Measurements from ENCODE around the gene AFG3L2.
"Not testable (repeated sequence)": the region's sequence is repeated elsewhere in the genome, so short reads cannot be mapped to it uniquely, and the experiment has no call there.

Gene AFG3L2

GRCh38 chr18:12397254-12397653 lies 20.2 kb upstream of the AFG3L2 start:
- Histone ChIP-seq H3K36me3 (ENCODE audit: control insufficient read depth, insufficient read depth, low read length) (no peaks in the 10 kb centered on the region), H3K9me3 (ENCODE audit: control insufficient read depth, insufficient read depth, low read length) (no peaks in the 10 kb centered on the region), H3K4me3 (ENCODE audit: low read depth, low read length) (no peak overlapping the region), H3K27ac (ENCODE audit: low read depth, low read length) (no peak overlapping the region), H3K27me3 (ENCODE audit: control insufficient read depth, insufficient read depth, low read length) (no peaks in the 10 kb centered on the region), H3K4me1 (ENCODE audit: control insufficient read depth, insufficient read depth, low read length) (no peaks in the 10 kb centered on the region), H3K9ac (ENCODE audit: low read depth, low read length) (no peak overlapping the region)

- Histone ChIP-seq H3K27me3 (ENCODE audit: control insufficient read depth, insufficient read depth, low read length) (no peaks in the 10 kb centered on the region), H3K9ac (ENCODE audit: low read depth, low read length) (no peak overlapping the region), H3K9me3 (ENCODE audit: control insufficient read depth, insufficient read depth, low read length) (no peaks in the 10 kb centered on the region), H3K4me1 (ENCODE audit: control insufficient read depth, insufficient read depth, low read length) (no peaks in the 10 kb centered on the region), H3K4me3 (ENCODE audit: low read depth, low read length) (no peak overlapping the region), H3K36me3 (ENCODE audit: control insufficient read depth, insufficient read depth, low read length) (no peaks in the 10 kb centered on the region), H3K27ac (ENCODE audit: low read depth, low read length) (no peak overlapping the region)
Measured at GRCh38 chr18:12394428-12394827, 17.4 kb upstream of the AFG3L2 start.

- H3K9ac ChIP-seq (ENCODE audit: low read depth, low read length) = no peak overlapping the region
- H3K27me3 ChIP-seq (ENCODE audit: control insufficient read depth, insufficient read depth, low read length) = no peaks in the 10 kb centered on the region
- no peak overlapping the region for H3K4me3 ChIP-seq (ENCODE audit: low read depth, low read length)
- no peaks in the 10 kb centered on the region for H3K4me1 ChIP-seq (ENCODE audit: control insufficient read depth, insufficient read depth, low read length)
- no peaks in the 10 kb centered on the region for H3K9me3 ChIP-seq (ENCODE audit: control insufficient read depth, insufficient read depth, low read length)
- H3K36me3 ChIP-seq (ENCODE audit: control insufficient read depth, insufficient read depth, low read length) = no peaks in the 10 kb centered on the region
- no peak overlapping the region for H3K27ac ChIP-seq (ENCODE audit: low read depth, low read length)
Measured at GRCh38 chr18:12393998-12394397, 17.0 kb upstream of the AFG3L2 start.

GRCh38 chr18:12393510-12393909 lies 16.5 kb upstream of the AFG3L2 start:
- H3K27me3 ChIP-seq (ENCODE audit: control insufficient read depth, insufficient read depth, low read length) = no peaks in the 10 kb centered on the region
- H3K9ac ChIP-seq (ENCODE audit: low read depth, low read length) = no peak overlapping the region
- H3K27ac ChIP-seq (ENCODE audit: low read depth, low read length) = no peak overlapping the region
- H3K4me3 ChIP-seq (ENCODE audit: low read depth, low read length) = no peak overlapping the region
- H3K36me3 ChIP-seq (ENCODE audit: control insufficient read depth, insufficient read depth, low read length) = no peaks in the 10 kb centered on the region
- no peaks in the 10 kb centered on the region for H3K4me1 ChIP-seq (ENCODE audit: control insufficient read depth, insufficient read depth, low read length)
- H3K9me3 ChIP-seq (ENCODE audit: control insufficient read depth, insufficient read depth, low read length) = no peaks in the 10 kb centered on the region

- H3K27me3 ChIP-seq (ENCODE audit: control insufficient read depth, insufficient read depth, low read length) = no peaks in the 10 kb centered on the region
- H3K4me1 ChIP-seq (ENCODE audit: control insufficient read depth, insufficient read depth, low read length) = no peaks in the 10 kb centered on the region
- H3K9me3 ChIP-seq (ENCODE audit: control insufficient read depth, insufficient read depth, low read length) = no peaks in the 10 kb centered on the region
Measured at GRCh38 chr18:12391487-12392165, 14.6 kb upstream of the AFG3L2 start.

GRCh38 chr18:12388442-12388841 lies 11.4 kb upstream of the AFG3L2 start:
- Histone ChIP-seq H3K27me3 (ENCODE audit: control insufficient read depth, insufficient read depth, low read length) (no peaks in the 10 kb centered on the region), H3K4me1 (ENCODE audit: control insufficient read depth, insufficient read depth, low read length) (no peaks in the 10 kb centered on the region), H3K9ac (ENCODE audit: low read depth, low read length) (no peak overlapping the region), H3K36me3 (ENCODE audit: control insufficient read depth, insufficient read depth, low read length) (no peaks in the 10 kb centered on the region), H3K4me3 (ENCODE audit: low read depth, low read length) (no peak overlapping the region), H3K27ac (ENCODE audit: low read depth, low read length) (no peak overlapping the region), H3K9me3 (ENCODE audit: control insufficient read depth, insufficient read depth, low read length) (no peaks in the 10 kb centered on the region)

More at GRCh38 chr18:12391487-12392165, 14.6 kb upstream of the AFG3L2 start:
- no peaks in the 10 kb centered on the region for H3K36me3 ChIP-seq (ENCODE audit: control insufficient read depth, insufficient read depth, low read length)
- no peak overlapping the region for H3K4me3 ChIP-seq (ENCODE audit: low read depth, low read length)
- no peak overlapping the region for H3K27ac ChIP-seq (ENCODE audit: low read depth, low read length)
- no peak overlapping the region for H3K9ac ChIP-seq (ENCODE audit: low read depth, low read length)

GRCh38 chr18:12384261-12384660 lies 7.2 kb upstream of the AFG3L2 start:
- H3K9me3 ChIP-seq (ENCODE audit: control insufficient read depth, insufficient read depth, low read length) = no peaks in the 10 kb centered on the region
- H3K36me3 ChIP-seq (ENCODE audit: control insufficient read depth, insufficient read depth, low read length) = no peaks in the 10 kb centered on the region
- no peaks in the 10 kb centered on the region for H3K27me3 ChIP-seq (ENCODE audit: control insufficient read depth, insufficient read depth, low read length)
- no peaks in the 10 kb centered on the region for H3K4me1 ChIP-seq (ENCODE audit: control insufficient read depth, insufficient read depth, low read length)
- no peak overlapping the region for H3K4me3 ChIP-seq (ENCODE audit: low read depth, low read length)
- H3K27ac ChIP-seq (ENCODE audit: low read depth, low read length) = no peak overlapping the region
- no peak overlapping the region for H3K9ac ChIP-seq (ENCODE audit: low read depth, low read length)

GRCh38 chr18:12383759-12384158 lies 6.7 kb upstream of the AFG3L2 start:
- H3K9ac ChIP-seq (ENCODE audit: low read depth, low read length); H3K9me3 ChIP-seq (ENCODE audit: control insufficient read depth, insufficient read depth, low read length); H3K4me3 ChIP-seq (ENCODE audit: low read depth, low read length); H3K4me1 ChIP-seq (ENCODE audit: control insufficient read depth, insufficient read depth, low read length); H3K36me3 ChIP-seq (ENCODE audit: control insufficient read depth, insufficient read depth, low read length); H3K27ac ChIP-seq (ENCODE audit: low read depth, low read length); H3K27me3 ChIP-seq (ENCODE audit: control insufficient read depth, insufficient read depth, low read length): not testable (repeated sequence)

- H3K27me3 ChIP-seq (ENCODE audit: control insufficient read depth, insufficient read depth, low read length) = not testable (repeated sequence)
Measured at GRCh38 chr18:12382221-12382814, 5.3 kb upstream of the AFG3L2 start.

GRCh38 chr18:12378198-12378558 lies 1.2 kb upstream of the AFG3L2 start:
- not testable (repeated sequence) for H3K9me3 ChIP-seq (ENCODE audit: control insufficient read depth, insufficient read depth, low read length); H3K27me3 ChIP-seq (ENCODE audit: control insufficient read depth, insufficient read depth, low read length); H3K36me3 ChIP-seq (ENCODE audit: control insufficient read depth, insufficient read depth, low read length)
- Histone ChIP-seq H3K4me3 (ENCODE audit: low read depth, low read length) (peak overlapping the region; percentile 76), H3K27ac (ENCODE audit: low read depth, low read length) (peak overlapping the region; percentile 99), H3K9ac (ENCODE audit: low read depth, low read length) (peak overlapping the region; percentile 76), H3K4me1 (ENCODE audit: control insufficient read depth, insufficient read depth, low read length) (peaks cover 19% of the 10 kb centered on the region)

More at GRCh38 chr18:12382221-12382814, 5.3 kb upstream of the AFG3L2 start:
- H3K36me3 ChIP-seq (ENCODE audit: control insufficient read depth, insufficient read depth, low read length); H3K27ac ChIP-seq (ENCODE audit: low read depth, low read length); H3K4me1 ChIP-seq (ENCODE audit: control insufficient read depth, insufficient read depth, low read length); H3K9ac ChIP-seq (ENCODE audit: low read depth, low read length); H3K4me3 ChIP-seq (ENCODE audit: low read depth, low read length); H3K9me3 ChIP-seq (ENCODE audit: control insufficient read depth, insufficient read depth, low read length): not testable (repeated sequence)

- no peaks in the 10 kb centered on the region for H3K36me3 ChIP-seq (ENCODE audit: control insufficient read depth, insufficient read depth, low read length)
- H3K4me1 ChIP-seq (ENCODE audit: control insufficient read depth, insufficient read depth, low read length) = peaks cover 21% of the 10 kb centered on the region
- H3K9me3 ChIP-seq (ENCODE audit: control insufficient read depth, insufficient read depth, low read length) = no peaks in the 10 kb centered on the region
- peak overlapping the region; percentile 76 for H3K9ac ChIP-seq (ENCODE audit: low read depth, low read length)
- peak overlapping the region; percentile 76 for H3K4me3 ChIP-seq (ENCODE audit: low read depth, low read length)
- H3K27ac ChIP-seq (ENCODE audit: low read depth, low read length) = peak overlapping the region; percentile 99
- H3K27me3 ChIP-seq (ENCODE audit: control insufficient read depth, insufficient read depth, low read length) = no peaks in the 10 kb centered on the region
Measured at GRCh38 chr18:12377556-12378197, 650 bp upstream of the AFG3L2 start.
